H1 (cell line): ENCODE measurements around the gene ARNT2. TPM values are rescaled to one million over a fixed set of nuclear protein-coding genes. Genes with fewer than 3 reads are reported as not detected.

ENCODE experiments used
- RXRA ChIP-seq: IDR thresholded peaks from 2 replicates; pipeline ENCODE4 v1.6.1; 2011; ENCODE audit warnings: low read depth, mild to moderate bottlenecking, low read length, moderate library complexity; ENCODE audit not compliant: insufficient read depth
- polyA plus RNA-seq, 7 experiments: library from polyadenylated mRNA; depleted of rRNA in 3 of 7; stranded (reverse) in 5 of 7; unstranded in 2 of 7; fragments of >200 nt in 5 of 7; fragments of 200-250 nt in 2 of 7; gene quantifications; 1 replicate in 5 of 7; 2 replicates in 1 of 7; 4 replicates in 1 of 7; pipeline versions ENCODE4 v1.2.1 to v1.2.3, GENCODE V29; 2011 to 2013; ENCODE audit warnings: missing spikeins in 2 of 7, mixed read lengths in 2 of 7
- total RNA-seq: library from RNA; stranded (reverse); fragmentation: NEBNext Ultra II Directional; extraction: Animal tissue kit (Norgen Biotek cat#: 25700); gene quantifications from 2 replicates; pipeline ENCODE4 v1.2.1, GENCODE V29; 2021
- TF ChIP-seq, protein P1 (sequence below): fragments of 300-600 bp; sonication (generic); IDR thresholded peaks from 2 replicates; pipeline ENCODE4 v1.7.1; 2012; ENCODE audit warnings: low read length, moderate library complexity, mild to moderate bottlenecking, inconsistent platforms; ENCODE audit not compliant: insufficient replicate concordance

ARNT2 gene
- total and polyA plus RNA-seq, 2 of the 8 experiments (the other 6 are each of a cell fraction or from before 2014, with no cell fraction given), result 9.5 to 14.6 TPM

GRCh38 chr15:80645494-80646065 lies 241.4 kb downstream of the ARNT2 start (continued):
- TF ChIP-seq, protein P1, sequence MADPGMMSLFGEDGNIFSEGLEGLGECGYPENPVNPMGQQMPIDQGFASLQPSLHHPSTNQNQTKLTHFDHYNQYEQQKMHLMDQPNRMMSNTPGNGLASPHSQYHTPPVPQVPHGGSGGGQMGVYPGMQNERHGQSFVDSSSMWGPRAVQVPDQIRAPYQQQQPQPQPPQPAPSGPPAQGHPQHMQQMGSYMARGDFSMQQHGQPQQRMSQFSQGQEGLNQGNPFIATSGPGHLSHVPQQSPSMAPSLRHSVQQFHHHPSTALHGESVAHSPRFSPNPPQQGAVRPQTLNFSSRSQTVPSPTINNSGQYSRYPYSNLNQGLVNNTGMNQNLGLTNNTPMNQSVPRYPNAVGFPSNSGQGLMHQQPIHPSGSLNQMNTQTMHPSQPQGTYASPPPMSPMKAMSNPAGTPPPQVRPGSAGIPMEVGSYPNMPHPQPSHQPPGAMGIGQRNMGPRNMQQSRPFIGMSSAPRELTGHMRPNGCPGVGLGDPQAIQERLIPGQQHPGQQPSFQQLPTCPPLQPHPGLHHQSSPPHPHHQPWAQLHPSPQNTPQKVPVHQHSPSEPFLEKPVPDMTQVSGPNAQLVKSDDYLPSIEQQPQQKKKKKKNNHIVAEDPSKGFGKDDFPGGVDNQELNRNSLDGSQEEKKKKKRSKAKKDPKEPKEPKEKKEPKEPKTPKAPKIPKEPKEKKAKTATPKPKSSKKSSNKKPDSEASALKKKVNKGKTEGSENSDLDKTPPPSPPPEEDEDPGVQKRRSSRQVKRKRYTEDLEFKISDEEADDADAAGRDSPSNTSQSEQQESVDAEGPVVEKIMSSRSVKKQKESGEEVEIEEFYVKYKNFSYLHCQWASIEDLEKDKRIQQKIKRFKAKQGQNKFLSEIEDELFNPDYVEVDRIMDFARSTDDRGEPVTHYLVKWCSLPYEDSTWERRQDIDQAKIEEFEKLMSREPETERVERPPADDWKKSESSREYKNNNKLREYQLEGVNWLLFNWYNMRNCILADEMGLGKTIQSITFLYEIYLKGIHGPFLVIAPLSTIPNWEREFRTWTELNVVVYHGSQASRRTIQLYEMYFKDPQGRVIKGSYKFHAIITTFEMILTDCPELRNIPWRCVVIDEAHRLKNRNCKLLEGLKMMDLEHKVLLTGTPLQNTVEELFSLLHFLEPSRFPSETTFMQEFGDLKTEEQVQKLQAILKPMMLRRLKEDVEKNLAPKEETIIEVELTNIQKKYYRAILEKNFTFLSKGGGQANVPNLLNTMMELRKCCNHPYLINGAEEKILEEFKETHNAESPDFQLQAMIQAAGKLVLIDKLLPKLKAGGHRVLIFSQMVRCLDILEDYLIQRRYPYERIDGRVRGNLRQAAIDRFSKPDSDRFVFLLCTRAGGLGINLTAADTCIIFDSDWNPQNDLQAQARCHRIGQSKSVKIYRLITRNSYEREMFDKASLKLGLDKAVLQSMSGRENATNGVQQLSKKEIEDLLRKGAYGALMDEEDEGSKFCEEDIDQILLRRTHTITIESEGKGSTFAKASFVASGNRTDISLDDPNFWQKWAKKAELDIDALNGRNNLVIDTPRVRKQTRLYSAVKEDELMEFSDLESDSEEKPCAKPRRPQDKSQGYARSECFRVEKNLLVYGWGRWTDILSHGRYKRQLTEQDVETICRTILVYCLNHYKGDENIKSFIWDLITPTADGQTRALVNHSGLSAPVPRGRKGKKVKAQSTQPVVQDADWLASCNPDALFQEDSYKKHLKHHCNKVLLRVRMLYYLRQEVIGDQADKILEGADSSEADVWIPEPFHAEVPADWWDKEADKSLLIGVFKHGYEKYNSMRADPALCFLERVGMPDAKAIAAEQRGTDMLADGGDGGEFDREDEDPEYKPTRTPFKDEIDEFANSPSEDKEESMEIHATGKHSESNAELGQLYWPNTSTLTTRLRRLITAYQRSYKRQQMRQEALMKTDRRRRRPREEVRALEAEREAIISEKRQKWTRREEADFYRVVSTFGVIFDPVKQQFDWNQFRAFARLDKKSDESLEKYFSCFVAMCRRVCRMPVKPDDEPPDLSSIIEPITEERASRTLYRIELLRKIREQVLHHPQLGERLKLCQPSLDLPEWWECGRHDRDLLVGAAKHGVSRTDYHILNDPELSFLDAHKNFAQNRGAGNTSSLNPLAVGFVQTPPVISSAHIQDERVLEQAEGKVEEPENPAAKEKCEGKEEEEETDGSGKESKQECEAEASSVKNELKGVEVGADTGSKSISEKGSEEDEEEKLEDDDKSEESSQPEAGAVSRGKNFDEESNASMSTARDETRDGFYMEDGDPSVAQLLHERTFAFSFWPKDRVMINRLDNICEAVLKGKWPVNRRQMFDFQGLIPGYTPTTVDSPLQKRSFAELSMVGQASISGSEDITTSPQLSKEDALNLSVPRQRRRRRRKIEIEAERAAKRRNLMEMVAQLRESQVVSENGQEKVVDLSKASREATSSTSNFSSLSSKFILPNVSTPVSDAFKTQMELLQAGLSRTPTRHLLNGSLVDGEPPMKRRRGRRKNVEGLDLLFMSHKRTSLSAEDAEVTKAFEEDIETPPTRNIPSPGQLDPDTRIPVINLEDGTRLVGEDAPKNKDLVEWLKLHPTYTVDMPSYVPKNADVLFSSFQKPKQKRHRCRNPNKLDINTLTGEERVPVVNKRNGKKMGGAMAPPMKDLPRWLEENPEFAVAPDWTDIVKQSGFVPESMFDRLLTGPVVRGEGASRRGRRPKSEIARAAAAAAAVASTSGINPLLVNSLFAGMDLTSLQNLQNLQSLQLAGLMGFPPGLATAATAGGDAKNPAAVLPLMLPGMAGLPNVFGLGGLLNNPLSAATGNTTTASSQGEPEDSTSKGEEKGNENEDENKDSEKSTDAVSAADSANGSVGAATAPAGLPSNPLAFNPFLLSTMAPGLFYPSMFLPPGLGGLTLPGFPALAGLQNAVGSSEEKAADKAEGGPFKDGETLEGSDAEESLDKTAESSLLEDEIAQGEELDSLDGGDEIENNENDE, result no peak
- no peak for TF ChIP-seq RXRA
